C4-2B (cell line): ENCODE measurements around the gene LYPLA2.

Experiments used
- CTCF ChIP-seq: fragments of 450-650 bp; conservative IDR thresholded peaks from 2 replicates; pipeline ENCODE4 v1.5.1; 2017; ENCODE audit warnings: mild to moderate bottlenecking
- ZFX ChIP-seq: fragments of 450-650 bp; IDR thresholded peaks from 2 replicates; pipeline ENCODE4 v1.6.1; 2017

GRCh38 chr1:23838401-23838866, 47.5 kb downstream of the LYPLA2 start:
- TF ChIP-seq CTCF (no peak), ZFX (no peak)
